ENCODE data around the gene CACNA2D1.

GRCh38 chr7:82358009-82358578 is 85.5 kb downstream of the CACNA2D1 start:
- no peak for TF ChIP-seq CEBPB (tag; IDR thresholded peaks at IDR 0.05)
- TF ChIP-seq ELF1 (tag; IDR thresholded peaks at IDR 0.05), result no peak
- TF ChIP-seq ZBTB17 (CRISPR knock-in tag; IDR thresholded peaks at IDR 0.05), result no peak

Data from K562 (cell line).